ENCODE measurements around the gene TXNL4A. TPM values are rescaled to one million over a fixed set of nuclear protein-coding genes. Genes with fewer than 3 reads are reported as not detected.

The TXNL4A gene
- total RNA-seq, 1 donor from 2014 or later = 79.6 TPM

DNA sequence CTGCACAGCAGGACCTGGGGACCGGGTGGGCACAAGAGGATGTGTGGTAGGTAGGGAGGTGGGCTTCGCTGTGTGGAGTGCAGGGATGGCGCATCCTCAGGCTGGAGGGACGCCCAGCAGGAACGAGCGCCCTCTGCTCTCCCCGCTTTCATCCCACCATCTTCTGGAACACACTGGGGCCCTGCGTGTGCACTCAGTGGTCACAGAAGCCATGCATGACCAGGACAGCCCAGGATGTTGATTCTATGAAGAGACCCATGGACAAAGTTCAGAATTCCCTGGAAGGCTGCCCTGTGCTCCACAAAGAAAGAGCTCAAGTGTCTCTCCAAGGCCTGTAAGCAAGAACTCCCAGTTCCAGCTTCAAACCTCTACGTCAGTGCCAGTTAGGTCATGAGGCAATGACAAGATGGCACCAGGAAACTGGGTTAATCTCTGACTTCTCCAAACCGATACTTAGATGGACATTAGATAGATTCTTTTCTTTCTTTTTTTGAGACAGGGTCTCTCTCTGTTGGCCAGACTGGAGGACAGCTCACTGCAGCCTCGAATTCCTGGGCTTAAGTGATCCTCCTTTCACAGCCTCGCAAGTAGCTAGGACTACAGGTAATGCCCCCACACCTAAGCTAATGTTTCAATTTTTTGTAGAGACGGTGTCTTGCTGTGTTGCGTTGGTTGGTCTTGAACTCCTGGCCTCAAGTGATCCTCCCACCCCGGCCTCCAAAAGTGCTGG lies 40.3 kb downstream of the TXNL4A start:
- no peak for TF ChIP-seq CTCF (IDR thresholded peaks at IDR 0.05; ENCODE audit: insufficient read depth, low read length, poor library complexity, severe bottlenecking)
- no peak for DNase-seq (ENCODE audit: low read depth)

GRCh38 chr18:79947054-79947755 lies 41.2 kb downstream of the TXNL4A start:
- H3K36me3 ChIP-seq (ENCODE audit: control insufficient read depth, insufficient read depth, low read length) = no peaks in the 10 kb centered on the region
- DNase-seq (ENCODE audit: low read depth) = no peak
- no peaks in the 10 kb centered on the region for H3K27me3 ChIP-seq (ENCODE audit: control insufficient read depth, insufficient read depth, low read length)
- no peak overlapping the region for H3K4me3 ChIP-seq (ENCODE audit: low read depth, low read length)
- no peak for TF ChIP-seq CTCF (IDR thresholded peaks at IDR 0.05; ENCODE audit: insufficient read depth, low read length, poor library complexity, severe bottlenecking)

More for the DNA sequence above, 40.3 kb downstream of the TXNL4A start:
- Histone ChIP-seq H3K4me3 (ENCODE audit: low read depth, low read length) (no peak overlapping the region), H3K36me3 (ENCODE audit: control insufficient read depth, insufficient read depth, low read length) (no peaks in the 10 kb centered on the region), H3K27me3 (ENCODE audit: control insufficient read depth, insufficient read depth, low read length) (no peaks in the 10 kb centered on the region)

DNA sequence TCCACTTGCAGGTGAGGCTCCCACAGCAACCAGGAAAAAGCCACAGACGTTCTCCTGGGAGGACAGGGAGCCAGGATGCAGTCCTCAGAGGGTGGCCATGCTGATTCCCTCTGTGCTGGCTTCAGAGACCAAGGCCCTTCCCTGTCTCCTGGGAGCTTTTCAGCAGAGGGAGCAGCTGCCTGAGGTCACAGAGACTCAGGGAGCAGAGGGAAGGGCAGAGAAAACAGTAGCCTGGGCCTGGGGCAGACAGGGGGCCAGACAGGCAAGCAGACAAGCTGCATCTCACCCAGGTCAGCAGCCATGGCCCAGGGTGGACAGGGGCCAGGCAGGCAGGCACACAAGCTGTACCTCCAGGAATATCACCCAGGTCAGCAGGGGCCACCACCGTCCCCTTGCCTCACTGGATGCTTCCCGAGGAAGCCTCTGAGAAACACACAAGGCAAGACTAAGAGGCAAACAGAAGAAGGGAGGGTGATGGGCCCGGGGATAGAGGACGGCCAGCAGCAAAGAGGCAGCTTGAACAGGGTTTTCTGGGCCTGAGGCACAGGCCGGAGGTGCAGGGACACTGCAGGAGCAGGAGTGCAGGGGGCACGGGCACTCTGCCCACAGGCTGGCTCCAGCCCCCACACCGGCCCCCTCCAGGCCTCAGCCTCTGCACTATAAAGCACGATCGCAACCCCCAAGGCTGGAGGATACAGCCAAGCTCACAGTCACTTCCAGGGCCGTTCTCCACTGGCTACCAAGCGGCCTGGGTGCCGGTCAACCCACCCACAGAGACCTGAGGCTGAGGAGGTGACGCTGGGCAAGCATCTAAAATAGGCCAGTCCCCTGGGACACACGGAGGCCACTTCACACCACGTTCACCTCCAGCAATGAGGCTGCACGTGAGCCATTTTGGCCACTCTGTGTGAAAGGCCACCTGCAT lies 43.0 kb downstream of the TXNL4A start:
- Histone ChIP-seq H3K36me3 (ENCODE audit: control insufficient read depth, insufficient read depth, low read length) (no peaks in the 10 kb centered on the region), H3K4me3 (ENCODE audit: low read depth, low read length) (no peak overlapping the region), H3K27me3 (ENCODE audit: control insufficient read depth, insufficient read depth, low read length) (no peaks in the 10 kb centered on the region)
- no peak for DNase-seq (ENCODE audit: low read depth)
- no peak for TF ChIP-seq CTCF (IDR thresholded peaks at IDR 0.05; ENCODE audit: insufficient read depth, low read length, poor library complexity, severe bottlenecking)

- DNase-seq (ENCODE audit: low read depth) = no peak
- Histone ChIP-seq H3K36me3 (ENCODE audit: control insufficient read depth, insufficient read depth, low read length) (no peaks in the 10 kb centered on the region), H3K4me3 (ENCODE audit: low read depth, low read length) (no peak overlapping the region), H3K27me3 (ENCODE audit: control insufficient read depth, insufficient read depth, low read length) (no peaks in the 10 kb centered on the region)
- TF ChIP-seq CTCF (IDR thresholded peaks at IDR 0.05; ENCODE audit: insufficient read depth, low read length, poor library complexity, severe bottlenecking) = no peak
Measured at GRCh38 chr18:79944746-79945117, 43.6 kb downstream of the TXNL4A start.

- DNase-seq (ENCODE audit: low read depth) = no peak
- H3K4me3 ChIP-seq (ENCODE audit: low read depth, low read length) = no peak overlapping the region
- H3K36me3 ChIP-seq (ENCODE audit: control insufficient read depth, insufficient read depth, low read length) = no peaks in the 10 kb centered on the region
- TF ChIP-seq CTCF (IDR thresholded peaks at IDR 0.05; ENCODE audit: insufficient read depth, low read length, poor library complexity, severe bottlenecking) = no peak
- no peaks in the 10 kb centered on the region for H3K27me3 ChIP-seq (ENCODE audit: control insufficient read depth, insufficient read depth, low read length)
Measured at GRCh38 chr18:79944126-79944731, 44.1 kb downstream of the TXNL4A start.

Data from kidney epithelial cell (primary cell).